GM19468 (cell line): ENCODE results near the gene SPSB3.

Source experiments
- ATAC-seq: cut with Tn5 transposase; IDR thresholded peaks from one replicate; pipeline ENCODE4 v1.9.1; 2021; ENCODE audit warnings: mild to moderate bottlenecking, moderate library complexity, moderate number of reproducible peaks; ENCODE audit not compliant: unreplicated experiment; ENCODE audit errors: extremely low read depth

SPSB3 gene

DNA sequence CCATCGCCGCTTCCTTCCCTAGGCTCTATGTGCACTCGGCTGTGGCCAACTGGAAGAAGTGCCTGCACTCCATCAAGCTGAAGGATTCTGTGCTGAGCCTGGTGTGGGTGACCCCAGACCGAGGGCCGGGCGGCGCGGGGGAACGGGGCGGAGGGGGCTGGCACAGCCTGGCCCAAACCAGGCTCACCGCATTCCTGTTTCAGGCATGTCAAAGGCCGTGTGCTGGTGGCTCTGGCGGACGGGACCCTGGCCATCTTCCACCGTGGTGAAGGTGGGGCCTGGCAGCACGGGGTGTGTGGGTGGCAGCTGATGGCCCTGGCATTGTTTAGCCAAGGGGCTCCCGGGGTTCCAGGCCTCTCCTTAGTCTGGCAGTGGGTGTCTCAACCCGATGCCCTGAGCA is 15.7 kb downstream of the SPSB3 start:
- no peak for ATAC-seq

DNA sequence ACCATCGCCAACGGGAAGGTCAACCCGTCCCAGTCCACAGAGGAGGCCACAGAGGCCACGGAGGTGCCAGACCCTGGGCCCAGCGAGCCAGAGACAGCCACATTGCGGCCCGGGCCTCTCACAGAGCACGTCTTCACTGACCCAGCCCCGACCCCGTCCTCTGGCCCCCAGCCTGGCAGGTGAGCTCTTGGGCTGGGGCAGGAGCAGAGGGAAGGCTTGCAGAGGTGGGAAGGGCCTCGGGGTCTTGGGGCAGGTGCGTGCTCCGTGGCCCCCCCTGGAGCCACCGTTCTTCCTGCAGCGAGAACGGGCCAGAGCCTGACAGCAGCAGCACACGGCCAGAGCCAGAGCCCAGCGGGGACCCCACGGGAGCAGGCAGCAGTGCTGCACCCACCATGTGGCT is 16.1 kb downstream of the SPSB3 start:
- ATAC-seq: no peak

DNA sequence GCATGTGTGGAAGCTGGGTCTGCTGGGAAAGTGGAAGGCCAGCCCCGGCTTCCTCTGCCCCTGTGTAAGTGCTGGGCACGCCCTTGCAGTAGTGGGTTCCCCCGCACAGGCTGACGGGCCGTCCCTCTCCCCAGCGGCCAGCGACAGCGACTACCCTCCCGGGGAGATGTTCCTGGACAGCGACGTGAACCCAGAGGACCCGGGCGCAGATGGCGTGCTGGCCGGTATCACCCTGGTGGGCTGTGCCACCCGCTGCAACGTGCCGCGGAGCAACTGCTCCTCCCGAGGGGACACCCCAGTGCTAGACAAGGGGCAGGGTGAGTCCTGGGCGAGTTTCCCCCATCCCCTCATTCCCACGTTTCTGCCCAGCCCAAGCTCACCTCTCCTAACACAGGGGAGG is 16.5 kb downstream of the SPSB3 start:
- no peak for ATAC-seq

DNA sequence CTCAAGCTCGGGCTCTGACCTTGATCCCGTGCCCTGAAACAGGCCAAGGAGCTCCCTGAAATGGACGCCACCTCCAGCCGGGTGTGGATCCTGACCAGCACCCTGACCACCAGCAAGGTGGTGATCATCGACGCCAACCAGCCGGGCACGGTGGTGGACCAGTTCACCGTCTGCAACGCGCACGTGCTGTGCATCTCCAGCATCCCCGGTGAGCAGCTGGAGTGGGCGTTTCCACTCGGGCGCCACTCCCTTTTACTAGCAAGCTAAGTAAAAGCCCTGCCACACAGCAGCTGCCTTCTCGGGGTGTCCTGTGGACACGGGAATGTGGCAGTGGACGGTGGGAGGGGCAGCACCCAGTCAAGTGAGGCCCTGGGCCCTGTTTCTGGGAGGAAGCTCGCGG is 17.4 kb downstream of the SPSB3 start:
- no peak for ATAC-seq

- ATAC-seq: no peak
Observed at GRCh38 chr16:1763521-1764511, 18.6 kb downstream of the SPSB3 start.

DNA sequence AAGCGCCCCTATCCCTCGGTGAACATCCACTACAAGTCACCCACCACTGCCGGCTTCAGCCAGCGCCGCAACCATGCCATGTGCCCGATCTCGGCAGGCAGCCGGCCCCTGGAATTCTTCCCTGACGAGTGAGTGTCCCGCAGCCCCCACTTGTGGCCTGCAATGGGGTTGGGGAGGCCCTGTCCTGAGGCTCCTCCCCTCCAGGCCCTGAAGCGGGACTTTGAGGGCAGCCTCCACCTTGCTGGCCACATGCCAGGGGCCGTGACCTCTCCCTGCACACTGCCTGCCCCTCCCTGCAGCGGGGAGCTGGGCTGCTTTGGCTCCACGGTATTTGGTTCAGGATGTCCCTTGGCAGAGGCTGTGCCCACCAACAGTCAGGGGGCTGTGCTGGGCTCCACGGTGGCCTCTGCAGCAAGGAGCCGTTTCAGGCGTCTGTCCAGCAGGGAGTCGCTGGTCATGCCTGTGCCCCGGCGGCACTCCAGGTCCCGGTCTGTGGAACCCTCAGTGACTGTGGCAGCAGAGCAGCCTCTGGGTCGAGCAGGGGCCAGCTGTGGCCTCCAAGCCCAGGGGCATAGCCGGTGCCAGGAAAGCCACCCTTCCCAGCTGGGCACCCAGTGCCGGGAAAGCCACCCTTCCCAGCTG is 19.4 kb downstream of the SPSB3 start:
- no peak for ATAC-seq

GRCh38 chr16:1762196-1762878 is 20.0 kb downstream of the SPSB3 start:
- ATAC-seq: no peak

DNA sequence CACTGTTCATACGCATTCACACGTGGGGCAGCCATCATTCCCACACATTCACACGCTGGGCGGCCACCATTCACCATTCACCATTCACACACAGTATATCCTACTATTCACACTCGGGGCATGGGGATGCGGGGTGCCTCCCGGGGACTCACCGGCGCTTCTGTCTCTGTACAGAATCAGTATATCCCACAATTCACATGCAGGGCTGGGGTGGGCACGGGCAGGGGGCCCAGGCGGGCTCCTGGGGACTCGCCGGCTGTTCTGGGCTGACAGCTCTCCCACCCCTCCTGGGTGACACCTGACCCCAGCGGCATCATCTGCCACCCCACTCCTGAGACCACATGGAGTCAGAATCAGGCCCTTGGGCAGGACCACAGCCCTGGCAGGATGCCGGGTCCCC is 20.6 kb downstream of the SPSB3 start:
- ATAC-seq: no peak

DNA sequence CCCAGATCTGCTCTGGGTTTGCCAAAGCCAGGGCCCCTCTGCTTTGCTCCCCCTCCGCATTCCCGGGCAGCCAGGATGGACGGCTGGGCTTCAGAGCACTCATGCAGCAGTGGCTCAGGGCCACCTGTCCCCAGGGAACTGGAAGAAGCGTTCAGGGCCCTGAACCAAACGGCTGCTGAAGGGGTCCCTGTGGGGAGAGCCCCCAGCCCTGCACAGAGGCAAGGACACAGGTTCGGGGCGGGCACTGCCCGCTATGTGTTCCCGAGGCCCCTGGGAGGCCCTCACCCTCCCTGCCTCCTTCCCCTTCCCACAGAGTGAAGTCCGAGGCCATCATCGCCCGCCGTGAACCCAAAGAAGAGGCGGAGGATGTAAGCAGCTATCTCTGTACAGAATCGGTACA is 21.5 kb downstream of the SPSB3 start:
- ATAC-seq: no peak

GRCh38 chr16:1759511-1759910 is 22.9 kb downstream of the SPSB3 start:
- no peak for ATAC-seq

- ATAC-seq: no peak
Observed at GRCh38 chr16:1758923-1759322, 23.4 kb downstream of the SPSB3 start.

DNA sequence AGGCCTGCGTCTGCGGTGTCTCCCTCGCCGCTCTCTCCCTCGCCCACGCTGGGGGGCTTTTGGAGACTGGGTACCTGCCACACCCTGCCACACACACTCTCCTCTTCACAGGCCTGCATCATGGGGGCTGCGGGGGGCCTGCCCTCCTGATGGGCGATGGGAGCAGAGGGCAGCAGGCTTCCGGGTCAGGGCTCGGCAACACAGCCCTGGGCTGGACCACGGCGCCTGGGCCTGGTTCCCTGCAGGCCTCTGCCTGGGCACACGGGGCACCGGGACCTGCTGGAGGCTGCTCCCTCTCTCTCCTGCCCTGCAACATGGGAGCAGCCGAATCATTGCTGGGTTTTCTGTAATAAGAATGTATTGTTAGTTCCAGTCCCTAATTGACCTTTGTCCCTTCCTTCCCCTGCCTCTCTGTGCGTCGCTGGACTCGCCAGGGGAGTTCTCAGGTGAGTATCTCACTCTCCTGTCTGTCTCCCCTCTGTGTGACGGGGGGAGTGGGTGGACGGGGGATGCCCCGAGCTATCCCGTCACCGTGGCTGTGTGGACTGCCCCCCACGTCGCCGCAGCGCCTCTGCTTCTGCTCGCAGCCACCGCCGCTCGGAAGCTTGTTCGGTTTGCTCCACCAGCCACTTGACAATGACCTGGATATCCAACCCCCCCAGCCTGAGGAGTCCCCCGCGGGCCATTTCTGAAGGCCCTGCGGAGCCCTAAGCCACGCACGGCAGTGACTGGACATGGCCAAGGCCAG is 24.5 kb downstream of the SPSB3 start:
- no peak for ATAC-seq

DNA sequence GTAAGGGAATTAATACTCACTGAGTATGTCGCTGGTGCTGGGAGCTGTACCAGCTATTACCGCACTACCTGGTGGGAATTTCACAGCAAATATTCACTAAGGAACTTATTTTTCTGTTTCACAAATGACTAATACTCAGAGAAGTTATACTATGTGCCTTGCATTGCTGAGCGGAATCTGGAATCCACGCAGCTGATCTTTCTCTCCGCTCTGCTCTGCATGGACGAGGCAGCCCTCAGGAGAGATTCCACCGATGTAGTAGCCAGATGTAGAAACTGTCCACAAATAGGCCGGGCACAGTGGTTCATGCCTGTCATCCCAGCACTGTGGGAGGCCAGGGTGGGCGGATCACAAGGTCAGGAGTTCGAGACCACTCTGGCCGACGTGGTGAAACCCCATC is 28.2 kb downstream of the SPSB3 start:
- ATAC-seq: no peak

GRCh38 chr16:1752853-1753252 is 29.5 kb downstream of the SPSB3 start:
- ATAC-seq: no peak

- ATAC-seq: no peak
Observed at GRCh38 chr16:1751946-1752345, 30.4 kb downstream of the SPSB3 start.

DNA sequence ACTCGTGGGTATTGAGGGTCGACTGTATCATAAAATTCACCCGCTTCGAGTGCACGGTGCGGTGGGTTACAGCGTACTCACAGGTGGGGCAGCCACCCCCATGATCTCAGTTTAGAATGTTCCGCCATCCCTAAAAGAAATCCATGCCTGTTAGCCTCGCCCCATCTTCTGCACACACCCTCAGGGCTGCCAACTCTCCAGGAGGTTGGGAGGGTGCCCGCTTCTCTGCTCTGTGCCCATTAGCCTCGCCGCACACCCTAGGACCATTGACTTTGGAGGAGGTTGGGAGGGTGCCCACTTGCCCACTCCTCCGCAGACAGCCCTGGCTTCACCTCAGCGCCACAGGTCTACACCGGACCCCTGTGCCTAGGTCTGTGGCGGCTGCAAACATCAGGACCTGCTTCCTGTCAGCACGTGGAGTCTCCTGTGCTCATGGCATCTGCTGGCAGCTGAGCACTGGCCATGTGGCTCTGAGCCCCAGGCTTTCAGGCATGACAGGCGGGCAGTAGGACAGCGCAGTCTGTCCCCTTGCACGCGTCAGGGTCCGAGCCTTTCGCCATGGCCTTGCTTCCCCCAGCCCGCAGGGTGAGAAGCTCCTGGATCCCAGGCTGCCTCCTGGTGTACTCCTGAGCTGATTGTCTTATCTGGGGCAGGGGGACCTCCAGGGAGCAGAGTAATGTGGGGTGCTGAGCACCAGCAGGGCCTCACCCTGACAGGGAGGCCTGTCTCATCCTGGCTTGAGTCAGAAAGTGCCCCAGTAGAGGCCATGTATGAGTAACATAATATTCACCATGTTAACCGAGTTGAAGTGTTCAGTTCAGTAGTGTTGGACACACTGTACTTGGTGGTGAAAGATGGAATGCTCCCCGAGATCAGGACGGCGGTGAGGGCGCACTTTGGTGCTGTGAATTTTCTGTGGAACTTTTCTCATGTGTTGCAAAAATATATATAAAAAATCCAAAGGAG is 32.9 kb downstream of the SPSB3 start:
- no peak for ATAC-seq

- no peak for ATAC-seq
Observed at GRCh38 chr16:1747934-1748333, 34.4 kb downstream of the SPSB3 start.

DNA sequence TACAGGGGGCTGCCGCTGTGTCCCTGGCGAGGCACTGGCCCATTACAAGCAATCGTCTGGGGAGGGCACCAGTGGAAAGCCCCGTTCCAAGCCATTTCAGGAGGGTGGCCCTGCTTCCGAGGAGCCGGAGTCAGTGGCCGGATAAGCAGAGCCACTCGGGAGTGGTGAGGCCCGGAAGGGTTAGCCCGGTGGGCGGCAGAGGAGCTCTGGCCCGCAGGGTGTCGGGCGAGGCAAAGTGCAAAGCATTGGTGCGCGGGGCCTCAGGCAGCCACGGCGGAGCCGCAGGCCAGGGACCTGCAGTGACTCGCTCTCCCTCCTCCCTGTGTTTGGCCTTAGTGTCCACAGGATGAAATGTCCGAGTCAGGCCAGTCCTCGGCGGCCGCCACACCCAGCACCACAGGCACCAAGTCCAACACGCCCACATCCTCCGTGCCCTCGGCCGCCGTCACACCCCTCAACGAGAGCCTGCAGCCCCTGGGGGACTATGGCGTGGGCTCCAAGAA is 35.6 kb downstream of the SPSB3 start:
- no peak for ATAC-seq
